Transverse colon (tissue), 3 donors: ENCODE measurements around the gene ZMYND11.

Source experiments
- POLR2A ChIP-seq: fragments of 450-650 bp; IDR thresholded peaks from one replicate; pipeline ENCODE4 v1.6.1; 2016; ENCODE audit warnings: antibody characterized with exemption, mild to moderate bottlenecking, moderate library complexity
- POLR2AphosphoS5 ChIP-seq, 3 donors: sonication (generic); formaldehyde crosslinking; IDR thresholded peaks; one replicate each; pipeline ENCODE4 v1.6.1; 2016; ENCODE audit warnings: antibody characterized with exemption in 3 of 3

DNA sequence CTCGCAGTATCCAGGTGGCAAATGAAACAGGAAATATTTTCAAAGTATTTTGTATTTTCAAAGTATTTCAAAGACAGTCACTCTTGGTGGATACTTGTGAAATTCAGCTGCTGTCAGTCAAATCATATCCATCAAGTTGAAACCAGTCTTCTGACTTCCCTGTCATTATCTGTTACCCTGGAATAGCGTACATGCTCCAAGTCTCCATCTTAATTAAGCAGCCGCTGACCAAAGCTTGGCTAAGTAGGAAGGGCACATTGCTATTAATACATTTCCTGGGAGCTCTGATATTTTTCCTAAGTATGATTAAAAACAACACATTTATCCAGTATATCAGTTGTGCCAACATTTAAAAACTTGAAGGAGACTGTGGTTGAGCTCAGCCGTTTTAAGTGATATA lies 112.2 kb downstream of the ZMYND11 start:
- TF ChIP-seq POLR2A = no peak
- no peak for TF ChIP-seq POLR2AphosphoS5 (IDR thresholded peaks at IDR 0.05)
